GM21423 (cell line): ENCODE results near the gene TENM3.

ENCODE experiments used
- ATAC-seq: cut with Tn5 transposase; IDR thresholded peaks from one replicate; pipeline ENCODE4 v1.9.1; 2021; ENCODE audit warnings: mild to moderate bottlenecking, moderate library complexity; ENCODE audit not compliant: unreplicated experiment

The TENM3 gene

GRCh38 chr4:182549356-182549755 lies 306.2 kb downstream of the TENM3 start:
- no peak for ATAC-seq

- ATAC-seq = no peak
Observed at GRCh38 chr4:182552948-182553347, 309.7 kb downstream of the TENM3 start.

GRCh38 chr4:182553653-182554052 lies 310.5 kb downstream of the TENM3 start:
- no peak for ATAC-seq

- no peak for ATAC-seq
Observed at GRCh38 chr4:182554736-182555135, 311.5 kb downstream of the TENM3 start.

GRCh38 chr4:182555997-182556418 lies 312.8 kb downstream of the TENM3 start:
- ATAC-seq = no peak

- no peak for ATAC-seq
Observed at GRCh38 chr4:182556580-182556979, 313.4 kb downstream of the TENM3 start.

- no peak for ATAC-seq
Observed at GRCh38 chr4:182560358-182560757, 317.2 kb downstream of the TENM3 start.

- no peak for ATAC-seq
Observed at GRCh38 chr4:182562350-182562749, 319.1 kb downstream of the TENM3 start.

GRCh38 chr4:182564724-182565369 lies 321.6 kb downstream of the TENM3 start:
- no peak for ATAC-seq

GRCh38 chr4:182567119-182567518 lies 323.9 kb downstream of the TENM3 start:
- no peak for ATAC-seq

GRCh38 chr4:182569561-182569960 lies 326.4 kb downstream of the TENM3 start:
- ATAC-seq = no peak

GRCh38 chr4:182574706-182575105 lies 331.5 kb downstream of the TENM3 start:
- ATAC-seq = no peak

- no peak for ATAC-seq
Observed at GRCh38 chr4:182575225-182575624, 332.0 kb downstream of the TENM3 start.

GRCh38 chr4:182576601-182577289 lies 333.5 kb downstream of the TENM3 start:
- no peak for ATAC-seq

GRCh38 chr4:182577411-182577810 lies 334.2 kb downstream of the TENM3 start:
- ATAC-seq = no peak

GRCh38 chr4:182578402-182578801 lies 335.2 kb downstream of the TENM3 start:
- ATAC-seq = no peak

- no peak for ATAC-seq
Observed at GRCh38 chr4:182582245-182582644, 339.0 kb downstream of the TENM3 start.

- no peak for ATAC-seq
Observed at GRCh38 chr4:182583703-182584415, 340.7 kb downstream of the TENM3 start.

GRCh38 chr4:182585321-182585720 lies 342.1 kb downstream of the TENM3 start:
- no peak for ATAC-seq

- no peak for ATAC-seq
Observed at GRCh38 chr4:182589100-182589499, 345.9 kb downstream of the TENM3 start.

GRCh38 chr4:182593402-182593801 lies 350.2 kb downstream of the TENM3 start:
- ATAC-seq = no peak

GRCh38 chr4:182593864-182594263 lies 350.7 kb downstream of the TENM3 start:
- no peak for ATAC-seq
